ENCODE measurements around the gene C1orf116.

Gene C1orf116

DNA sequence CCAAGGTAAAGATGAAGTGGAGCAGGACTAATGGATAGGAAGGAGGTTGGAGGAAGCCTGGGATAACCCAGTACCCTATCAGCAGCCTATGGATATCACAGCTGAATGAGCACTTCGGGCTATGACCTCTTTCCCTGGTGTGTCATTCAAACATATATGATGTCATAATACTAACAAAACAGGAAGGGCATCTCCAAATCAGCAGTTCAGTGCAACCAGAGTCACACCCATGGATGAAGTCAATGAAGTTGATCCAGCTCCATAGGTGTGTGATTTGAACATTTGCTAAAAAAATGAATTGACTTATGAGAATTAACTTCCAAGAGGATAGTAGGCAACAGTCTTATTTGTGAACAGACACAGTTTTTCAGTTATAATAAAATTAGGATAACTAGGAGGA lies 1.7 kb upstream of the C1orf116 start:
- no peak for TF ChIP-seq ZFX (IDR thresholded peaks at IDR 0.05)
- TF ChIP-seq, protein P1, sequence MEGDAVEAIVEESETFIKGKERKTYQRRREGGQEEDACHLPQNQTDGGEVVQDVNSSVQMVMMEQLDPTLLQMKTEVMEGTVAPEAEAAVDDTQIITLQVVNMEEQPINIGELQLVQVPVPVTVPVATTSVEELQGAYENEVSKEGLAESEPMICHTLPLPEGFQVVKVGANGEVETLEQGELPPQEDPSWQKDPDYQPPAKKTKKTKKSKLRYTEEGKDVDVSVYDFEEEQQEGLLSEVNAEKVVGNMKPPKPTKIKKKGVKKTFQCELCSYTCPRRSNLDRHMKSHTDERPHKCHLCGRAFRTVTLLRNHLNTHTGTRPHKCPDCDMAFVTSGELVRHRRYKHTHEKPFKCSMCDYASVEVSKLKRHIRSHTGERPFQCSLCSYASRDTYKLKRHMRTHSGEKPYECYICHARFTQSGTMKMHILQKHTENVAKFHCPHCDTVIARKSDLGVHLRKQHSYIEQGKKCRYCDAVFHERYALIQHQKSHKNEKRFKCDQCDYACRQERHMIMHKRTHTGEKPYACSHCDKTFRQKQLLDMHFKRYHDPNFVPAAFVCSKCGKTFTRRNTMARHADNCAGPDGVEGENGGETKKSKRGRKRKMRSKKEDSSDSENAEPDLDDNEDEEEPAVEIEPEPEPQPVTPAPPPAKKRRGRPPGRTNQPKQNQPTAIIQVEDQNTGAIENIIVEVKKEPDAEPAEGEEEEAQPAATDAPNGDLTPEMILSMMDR (conservative IDR thresholded peaks at IDR 0.05), result no peak
- H3K27ac ChIP-seq, result peak overlapping the region; percentile 54; the same call in 1 of the 2 replicates

GRCh38 chr1:207033302-207033701 lies 746 bp upstream of the C1orf116 start:
- H3K27ac ChIP-seq, result peak overlapping the region; percentile 97; the same call in 1 of the 2 replicates

DNA sequence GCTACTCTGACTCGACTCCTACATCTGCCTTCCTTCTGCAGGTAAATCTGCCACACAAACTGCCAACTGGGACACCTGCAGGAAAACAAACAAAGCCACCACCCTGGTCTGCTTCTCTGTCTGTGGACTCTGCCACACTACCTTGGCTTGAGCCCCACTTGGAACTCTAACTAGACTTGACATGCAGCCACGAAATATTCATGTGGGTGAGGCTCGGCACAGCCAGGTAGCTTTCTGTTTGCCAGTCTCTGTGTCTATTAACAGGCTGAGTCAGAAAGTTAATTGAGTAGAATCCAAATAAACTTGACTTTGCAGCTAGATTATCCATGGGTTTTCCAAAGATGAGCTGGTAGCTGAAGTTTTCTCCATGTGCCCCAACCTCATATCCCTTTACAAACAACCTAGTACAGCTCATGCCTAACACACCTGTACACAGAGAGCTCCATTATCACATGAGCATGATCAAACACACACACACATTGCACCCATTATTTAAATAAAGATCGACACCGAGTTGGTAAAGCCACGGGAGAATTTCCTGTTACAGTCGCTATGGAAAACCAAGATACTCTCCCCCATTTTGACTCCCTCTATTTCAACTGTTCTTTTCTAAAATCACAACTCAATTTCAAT lies 808 bp downstream of the C1orf116 start:
- TF ChIP-seq, protein P1 (conservative IDR thresholded peaks at IDR 0.05), result no peak
- peak overlapping the region; percentile 97 for H3K27ac ChIP-seq

More at GRCh38 chr1:207033302-207033701, 746 bp upstream of the C1orf116 start:
- TF ChIP-seq, protein P1 (conservative IDR thresholded peaks at IDR 0.05), result no peak; the same call in 1 of the 2 replicates
- TF ChIP-seq ZFX (IDR thresholded peaks at IDR 0.05), result no peak

DNA sequence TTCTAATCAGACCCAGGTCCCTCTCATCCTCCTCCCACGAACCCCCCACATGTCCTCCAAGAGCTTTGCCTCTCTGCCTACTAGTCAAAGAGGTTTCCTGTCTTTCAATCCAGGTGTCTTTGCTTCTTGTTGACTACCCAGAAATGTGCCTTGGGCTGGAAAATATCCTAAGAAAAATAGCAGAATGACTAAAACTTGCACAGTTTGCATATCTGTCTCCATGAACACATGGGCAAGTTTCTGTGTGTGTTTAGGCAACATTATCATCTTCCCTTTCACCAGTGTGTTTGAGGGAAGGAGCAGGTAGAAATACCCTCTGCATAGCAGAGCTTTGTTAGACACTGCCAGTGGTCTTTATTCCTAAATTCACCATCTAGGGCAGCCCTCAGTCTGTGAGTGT lies 1.5 kb downstream of the C1orf116 start:
- H3K27ac ChIP-seq, result peak overlapping the region; percentile 97
- no peak for TF ChIP-seq ZFX (IDR thresholded peaks at IDR 0.05)
- TF ChIP-seq, protein P1 (conservative IDR thresholded peaks at IDR 0.05), result no peak

DNA sequence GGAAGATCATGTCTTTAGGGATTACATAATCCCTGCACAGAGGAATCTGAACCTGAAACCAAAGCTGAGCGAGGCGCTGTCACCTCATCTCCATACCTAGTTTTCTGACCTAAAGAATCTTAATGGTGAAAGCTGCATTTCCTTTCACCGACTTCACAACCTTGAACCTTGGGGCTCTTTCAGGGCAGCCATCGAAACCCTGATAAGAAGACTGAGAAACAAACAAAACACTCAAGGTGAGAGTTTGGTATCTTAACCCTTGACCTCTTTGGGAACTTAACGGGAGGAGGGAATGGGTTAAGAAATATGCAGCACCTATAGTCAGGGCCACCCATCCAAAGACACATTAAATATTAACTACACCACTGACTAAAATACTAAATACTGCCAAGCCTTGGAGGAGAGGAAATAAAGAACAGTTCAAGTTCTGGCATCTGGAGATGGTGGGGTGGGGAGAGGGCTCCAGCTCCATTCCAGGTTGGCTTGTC lies 2.0 kb downstream of the C1orf116 start:
- peak overlapping the region; percentile 97 for H3K27ac ChIP-seq
- TF ChIP-seq ZFX (IDR thresholded peaks at IDR 0.05), result no peak
- TF ChIP-seq, protein P1 (conservative IDR thresholded peaks at IDR 0.05), result no peak

GRCh38 chr1:207029701-207030521 lies 2.6 kb downstream of the C1orf116 start:
- TF ChIP-seq, protein P1 (conservative IDR thresholded peaks at IDR 0.05), result no peak
- no peak for TF ChIP-seq ZFX (IDR thresholded peaks at IDR 0.05)
- peak overlapping the region; percentile 97; the same call in 1 of the 2 replicates for H3K27ac ChIP-seq

Measured in C4-2B (cell line).